ENCODE measurements around the gene SPTBN5.
A peak's percentile ranks its signal among the peaks of the same experiment; 100 is the strongest.

SPTBN5 gene

DNA sequence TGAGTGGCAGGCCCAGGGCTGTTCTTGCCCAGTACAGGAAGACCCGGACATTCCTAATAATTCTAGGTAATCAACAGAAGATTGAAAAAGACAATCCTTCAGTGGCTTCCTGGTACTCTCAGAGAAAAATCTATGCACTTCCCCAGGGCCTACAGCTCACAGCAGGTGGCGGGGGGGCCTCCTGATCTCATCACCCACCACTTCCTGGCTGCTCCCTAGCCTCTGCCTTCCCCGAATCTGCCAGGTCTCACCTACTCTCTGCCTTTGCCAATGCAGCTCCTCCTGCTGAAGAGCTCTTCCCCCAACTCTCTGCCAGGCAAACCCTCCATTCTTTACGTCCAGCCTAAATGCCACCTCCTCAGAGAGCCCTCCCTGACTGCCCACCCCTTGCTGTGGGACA, 41.0 kb upstream of the SPTBN5 start:
- H3K27ac ChIP-seq (ENCODE audit: low read depth, low read length, poor library complexity, severe bottlenecking), result peak overlapping the region; percentile 49
- TF ChIP-seq, protein P1, sequence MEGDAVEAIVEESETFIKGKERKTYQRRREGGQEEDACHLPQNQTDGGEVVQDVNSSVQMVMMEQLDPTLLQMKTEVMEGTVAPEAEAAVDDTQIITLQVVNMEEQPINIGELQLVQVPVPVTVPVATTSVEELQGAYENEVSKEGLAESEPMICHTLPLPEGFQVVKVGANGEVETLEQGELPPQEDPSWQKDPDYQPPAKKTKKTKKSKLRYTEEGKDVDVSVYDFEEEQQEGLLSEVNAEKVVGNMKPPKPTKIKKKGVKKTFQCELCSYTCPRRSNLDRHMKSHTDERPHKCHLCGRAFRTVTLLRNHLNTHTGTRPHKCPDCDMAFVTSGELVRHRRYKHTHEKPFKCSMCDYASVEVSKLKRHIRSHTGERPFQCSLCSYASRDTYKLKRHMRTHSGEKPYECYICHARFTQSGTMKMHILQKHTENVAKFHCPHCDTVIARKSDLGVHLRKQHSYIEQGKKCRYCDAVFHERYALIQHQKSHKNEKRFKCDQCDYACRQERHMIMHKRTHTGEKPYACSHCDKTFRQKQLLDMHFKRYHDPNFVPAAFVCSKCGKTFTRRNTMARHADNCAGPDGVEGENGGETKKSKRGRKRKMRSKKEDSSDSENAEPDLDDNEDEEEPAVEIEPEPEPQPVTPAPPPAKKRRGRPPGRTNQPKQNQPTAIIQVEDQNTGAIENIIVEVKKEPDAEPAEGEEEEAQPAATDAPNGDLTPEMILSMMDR (IDR thresholded peaks at IDR 0.05; ENCODE audit: low read length), result no peak
- no peak for TF ChIP-seq EZH2 (IDR thresholded peaks at IDR 0.05; ENCODE audit: borderline replicate concordance, low read length)

DNA sequence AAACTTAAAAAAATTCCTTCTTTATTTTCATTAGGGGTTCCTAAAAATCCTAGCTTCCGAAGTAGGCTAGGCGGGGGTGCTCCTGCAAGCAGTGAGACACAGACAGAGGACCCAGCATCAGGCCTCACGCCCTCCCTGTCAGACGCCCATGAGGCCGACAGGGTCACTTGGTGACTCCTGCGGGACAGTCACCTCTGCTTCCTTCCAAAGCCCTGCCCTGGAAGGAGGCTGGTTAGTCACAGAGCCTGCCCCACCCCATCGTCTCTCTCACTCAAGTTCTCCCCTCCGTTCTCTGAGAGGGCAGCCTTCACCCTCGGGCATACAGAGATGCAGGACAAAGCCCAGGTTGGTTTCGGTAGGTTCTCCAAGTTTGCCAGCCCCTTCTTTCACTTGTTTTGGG, 39.9 kb upstream of the SPTBN5 start:
- peaks cover 61% of the 10 kb centered on the region for H3K4me1 ChIP-seq (ENCODE audit: insufficient read depth, low read length, severe bottlenecking)
- H3F3A ChIP-seq (ENCODE audit: insufficient read depth, low read length), result peaks cover 6% of the 10 kb centered on the region; the same call in 1 of the 2 replicates
- no peak overlapping the region for H3K4me2 ChIP-seq (ENCODE audit: low read length)
- no peak overlapping the region for H3K4me3 ChIP-seq (ENCODE audit: low read depth, low read length, poor library complexity, severe bottlenecking)
- no peak for TF ChIP-seq EZH2 (IDR thresholded peaks at IDR 0.05; ENCODE audit: borderline replicate concordance, low read length)
- TF ChIP-seq, protein P1 (IDR thresholded peaks at IDR 0.05; ENCODE audit: low read length), result no peak
- H2AFZ ChIP-seq (ENCODE audit: low read length), result no peak overlapping the region
- H3K79me2 ChIP-seq (ENCODE audit: insufficient read depth, low read length), result no peaks in the 10 kb centered on the region
- no peaks in the 10 kb centered on the region for H4K20me1 ChIP-seq (ENCODE audit: insufficient read depth, low read length)
- no peaks in the 10 kb centered on the region for H3K27me3 ChIP-seq (ENCODE audit: insufficient read depth, low read length)
- no peak overlapping the region for H3K27ac ChIP-seq (ENCODE audit: low read depth, low read length, poor library complexity, severe bottlenecking)
- H3K9ac ChIP-seq (ENCODE audit: low read length), result no peak overlapping the region
- no peaks in the 10 kb centered on the region for H3K9me2 ChIP-seq (ENCODE audit: low read depth, low read length)
- H3K36me3 ChIP-seq (ENCODE audit: insufficient read depth, low read length), result no peaks in the 10 kb centered on the region
- no peaks in the 10 kb centered on the region for H3K9me3 ChIP-seq (ENCODE audit: low read length)

More for the DNA sequence above, 41.0 kb upstream of the SPTBN5 start:
- H3K36me3 ChIP-seq (ENCODE audit: insufficient read depth, low read length), result no peaks in the 10 kb centered on the region
- H3K4me1 ChIP-seq (ENCODE audit: insufficient read depth, low read length, severe bottlenecking), result peaks cover 50% of the 10 kb centered on the region
- no peaks in the 10 kb centered on the region for H3K9me3 ChIP-seq (ENCODE audit: low read length)
- no peaks in the 10 kb centered on the region for H3K9me2 ChIP-seq (ENCODE audit: low read depth, low read length)
- no peak overlapping the region for H3K4me3 ChIP-seq (ENCODE audit: low read depth, low read length, poor library complexity, severe bottlenecking)
- H4K20me1 ChIP-seq (ENCODE audit: insufficient read depth, low read length), result no peaks in the 10 kb centered on the region
- peak overlapping the region; percentile 4; the same call in 1 of the 2 replicates for H3K4me2 ChIP-seq (ENCODE audit: low read length)
- no peaks in the 10 kb centered on the region for H3K27me3 ChIP-seq (ENCODE audit: insufficient read depth, low read length)
- peaks cover 2% of the 10 kb centered on the region; the same call in 1 of the 2 replicates for H3F3A ChIP-seq (ENCODE audit: insufficient read depth, low read length)
- H2AFZ ChIP-seq (ENCODE audit: low read length), result no peak overlapping the region
- H3K79me2 ChIP-seq (ENCODE audit: insufficient read depth, low read length), result no peaks in the 10 kb centered on the region
- no peak overlapping the region; the same call in 1 of the 2 replicates for H3K9ac ChIP-seq (ENCODE audit: low read length)

DNA sequence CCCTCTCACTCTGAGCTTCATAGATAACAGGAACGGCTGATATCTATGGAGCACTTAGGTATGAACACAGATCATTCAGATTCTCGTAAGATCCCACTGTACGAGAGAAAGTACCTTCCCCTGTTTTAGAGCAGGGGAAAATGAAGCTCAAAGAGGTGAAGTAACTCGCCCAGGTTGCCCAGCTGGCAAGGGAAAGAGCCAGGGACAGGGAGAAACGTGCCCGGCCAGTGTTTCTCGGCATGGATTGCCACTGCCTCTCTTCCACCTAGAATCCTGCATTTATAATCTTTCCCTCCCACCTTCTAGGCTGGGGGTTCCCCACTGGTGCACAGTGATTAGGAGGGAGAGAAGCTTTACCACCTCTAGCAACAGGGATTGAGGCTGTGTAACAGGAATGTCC, 39.5 kb upstream of the SPTBN5 start:
- Histone ChIP-seq H2AFZ (ENCODE audit: low read length) (no peak overlapping the region), H3K36me3 (ENCODE audit: insufficient read depth, low read length) (no peaks in the 10 kb centered on the region), H4K20me1 (ENCODE audit: insufficient read depth, low read length) (no peaks in the 10 kb centered on the region), H3K9me2 (ENCODE audit: low read depth, low read length) (no peaks in the 10 kb centered on the region), H3K79me2 (ENCODE audit: insufficient read depth, low read length) (no peaks in the 10 kb centered on the region), H3K9ac (ENCODE audit: low read length) (no peak overlapping the region), H3K4me1 (ENCODE audit: insufficient read depth, low read length, severe bottlenecking) (peaks cover 65% of the 10 kb centered on the region), H3K27ac (ENCODE audit: low read depth, low read length, poor library complexity, severe bottlenecking) (no peak overlapping the region), H3K4me2 (ENCODE audit: low read length) (no peak overlapping the region), H3K9me3 (ENCODE audit: low read length) (no peaks in the 10 kb centered on the region), H3F3A (ENCODE audit: insufficient read depth, low read length) (peaks cover 6% of the 10 kb centered on the region; the same call in 1 of the 2 replicates), H3K27me3 (ENCODE audit: insufficient read depth, low read length) (no peaks in the 10 kb centered on the region), H3K4me3 (ENCODE audit: low read depth, low read length, poor library complexity, severe bottlenecking) (no peak overlapping the region)
- TF ChIP-seq, protein P1 (IDR thresholded peaks at IDR 0.05; ENCODE audit: low read length), result no peak
- TF ChIP-seq EZH2 (IDR thresholded peaks at IDR 0.05; ENCODE audit: borderline replicate concordance, low read length), result no peak
